T-helper 2 cell treated with Interferon-gamma antibody and Interleukin-4, amounts not matched to agents 5 μg/mL and 100 μg/mL, for 36 hours (primary cell): ENCODE measurements around the gene GNG14.
A peak's percentile ranks its signal among the peaks of the same experiment; 100 is the strongest.

Experiments used
- DNase-seq: peaks from one replicate; pipeline ENCODE4 v3.0.0; 2021; ENCODE audit warnings: low spot score
- H3K27ac Mint-ChIP-seq: one replicate; pipeline ENCODE4 v1.8.0; 2021; ENCODE audit warnings: mild to moderate bottlenecking, mixed read lengths
- H3K27me3 Mint-ChIP-seq: one replicate; pipeline ENCODE4 v1.8.0; 2021; ENCODE audit warnings: low read depth, mixed read lengths
- H3K36me3 Mint-ChIP-seq: one replicate; pipeline ENCODE4 v1.8.0; 2021; ENCODE audit warnings: low read depth, mixed read lengths
- H3K4me1 Mint-ChIP-seq: one replicate; pipeline ENCODE4 v1.8.0; 2021; ENCODE audit warnings: low read depth, mixed read lengths
- H3K4me3 Mint-ChIP-seq: one replicate; pipeline ENCODE4 v1.8.0; 2022; ENCODE audit warnings: mild to moderate bottlenecking, moderate library complexity, mixed read lengths
- H3K9me3 Mint-ChIP-seq: one replicate; pipeline ENCODE4 v1.8.0; 2021; ENCODE audit warnings: mixed read lengths

The GNG14 gene

GRCh38 chr19:12733369-12734214 lies 45.8 kb downstream of the GNG14 start:
- Mint-ChIP-seq H3K4me3 (peak overlapping the region; percentile 85), H3K4me1 (peaks cover 29% of the 10 kb centered on the region), H3K27me3 (no peaks in the 10 kb centered on the region), H3K36me3 (peaks cover 41% of the 10 kb centered on the region), H3K27ac (peak overlapping the region; percentile 87), H3K9me3 (no peaks in the 10 kb centered on the region)
- peak; percentile 66 for DNase-seq

- Mint-ChIP-seq H3K36me3 (peaks cover 30% of the 10 kb centered on the region), H3K4me3 (peak within 1 kb of the TSS; percentile 100), H3K27ac (peak within 1 kb of the TSS; percentile 97), H3K9me3 (no peaks in the 10 kb centered on the region), H3K27me3 (no peaks in the 10 kb centered on the region), H3K4me1 (peaks cover 27% of the 10 kb centered on the region)
- peak; percentile 80 for DNase-seq
Measured at GRCh38 chr19:12736995-12737834, 49.4 kb downstream of the GNG14 start, which contains the start of gene GET3. TSS of gene GET3 (plus strand) at chr19:12737497. CDS start at chr19:12737506, 9 bp downstream.

GRCh38 chr19:12737835-12738351 lies 50.1 kb downstream of the GNG14 start:
- Mint-ChIP-seq H3K4me3 (peak overlapping the region; percentile 100), H3K36me3 (peaks cover 28% of the 10 kb centered on the region), H3K9me3 (no peaks in the 10 kb centered on the region), H3K4me1 (peaks cover 25% of the 10 kb centered on the region), H3K27ac (peak overlapping the region; percentile 57), H3K27me3 (no peaks in the 10 kb centered on the region)
- DNase-seq, result no peak
